ENCODE measurements around the gene GGT1.
A peak's percentile ranks its signal among the peaks of the same experiment; 100 is the strongest.
"Not testable (repeated sequence)": the region's sequence is repeated elsewhere in the genome, so short reads cannot be mapped to it uniquely, and the experiment has no call there.

GGT1 gene

DNA sequence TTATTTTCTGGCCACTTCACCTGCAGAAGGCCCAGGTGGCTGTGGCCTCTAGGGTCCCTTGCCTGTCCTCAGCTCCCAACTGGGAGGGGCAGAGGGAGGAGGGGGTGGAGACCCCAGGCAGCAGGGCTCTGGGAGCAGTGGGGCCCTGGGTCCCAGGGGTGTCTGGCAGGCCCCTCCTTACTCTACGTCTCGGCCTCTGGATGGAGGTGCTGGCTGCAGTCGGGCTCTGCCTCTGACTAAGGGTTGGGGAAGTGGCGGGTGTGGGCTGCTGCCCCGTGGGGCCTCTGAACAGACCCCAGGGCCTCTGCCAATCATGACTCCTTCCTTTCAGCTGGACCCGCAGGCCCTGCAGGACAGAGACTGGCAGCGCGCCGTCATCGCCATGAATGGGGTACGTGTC is 41.4 kb downstream of the GGT1 start:
- DNase-seq = not testable (repeated sequence)

DNA sequence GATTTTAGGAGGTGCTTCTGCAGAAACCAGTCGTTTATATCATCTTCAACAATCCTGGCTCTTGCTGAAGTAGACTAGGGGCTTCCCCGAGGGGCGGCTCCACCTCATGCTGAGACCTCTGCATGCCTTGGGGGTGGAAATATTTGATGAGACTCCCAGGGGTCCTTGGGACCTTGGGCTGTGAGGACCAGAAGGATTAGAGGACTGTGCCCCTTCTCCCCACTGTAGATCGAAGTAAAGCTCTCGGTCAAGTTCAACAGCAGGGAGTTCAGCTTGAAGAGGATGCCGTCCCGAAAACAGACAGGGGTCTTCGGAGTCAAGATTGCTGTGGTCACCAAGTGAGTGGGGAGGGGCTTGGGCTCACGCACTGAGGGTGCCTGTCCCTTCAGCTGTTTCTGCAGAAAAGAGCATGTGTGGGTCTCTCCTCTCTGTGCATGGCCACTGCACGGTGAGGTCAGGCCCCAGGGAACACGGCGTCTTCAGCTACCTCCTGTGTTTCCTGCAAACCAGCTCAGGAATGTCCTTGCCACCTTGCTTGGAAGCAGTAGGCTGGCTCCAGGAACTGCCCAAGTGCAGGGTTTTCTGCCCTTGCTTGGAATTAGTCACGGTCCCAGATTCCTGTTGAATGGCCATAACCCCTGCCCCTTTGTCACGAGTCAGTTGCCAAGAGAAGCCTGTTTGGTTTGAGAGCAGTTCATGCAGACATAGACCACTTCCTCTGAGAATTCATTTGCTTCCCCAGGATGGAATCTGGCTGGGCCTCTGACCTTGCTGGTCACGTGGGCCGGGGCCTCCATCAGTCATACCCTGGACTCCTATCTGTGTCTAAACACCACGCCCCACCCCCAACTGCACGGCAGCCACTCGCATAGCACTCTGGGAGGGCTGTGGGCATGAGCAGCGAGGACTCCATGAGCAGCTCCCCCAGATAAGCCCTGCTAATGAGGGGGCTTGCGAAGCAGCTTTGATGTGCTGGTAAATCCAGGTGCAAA is 42.7 kb downstream of the GGT1 start:
- DNase-seq = not testable (repeated sequence)

DNA sequence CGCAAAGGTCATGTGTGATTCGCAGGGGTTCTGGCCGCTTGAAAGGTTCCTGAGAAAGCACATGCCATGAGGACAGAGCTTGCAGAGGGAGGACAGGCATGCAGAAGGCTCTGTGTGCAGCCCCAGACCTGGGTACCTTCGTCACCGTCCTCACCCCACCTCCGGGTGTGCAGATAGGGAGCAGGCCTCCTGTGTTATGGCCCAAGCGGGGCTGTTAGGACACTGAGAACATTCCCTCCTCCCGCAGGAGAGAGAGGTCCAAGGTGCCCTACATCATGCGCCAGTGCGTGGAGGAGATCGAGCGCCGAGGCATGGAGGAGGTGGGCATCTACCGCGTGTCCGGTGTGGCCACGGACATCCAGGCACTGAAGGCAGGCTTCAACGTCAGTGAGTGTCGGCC is 43.8 kb downstream of the GGT1 start:
- DNase-seq = not testable (repeated sequence)

GRCh38 chr22:24649371-24649770 is 46.4 kb downstream of the GGT1 start:
- not testable (repeated sequence) for DNase-seq

DNA sequence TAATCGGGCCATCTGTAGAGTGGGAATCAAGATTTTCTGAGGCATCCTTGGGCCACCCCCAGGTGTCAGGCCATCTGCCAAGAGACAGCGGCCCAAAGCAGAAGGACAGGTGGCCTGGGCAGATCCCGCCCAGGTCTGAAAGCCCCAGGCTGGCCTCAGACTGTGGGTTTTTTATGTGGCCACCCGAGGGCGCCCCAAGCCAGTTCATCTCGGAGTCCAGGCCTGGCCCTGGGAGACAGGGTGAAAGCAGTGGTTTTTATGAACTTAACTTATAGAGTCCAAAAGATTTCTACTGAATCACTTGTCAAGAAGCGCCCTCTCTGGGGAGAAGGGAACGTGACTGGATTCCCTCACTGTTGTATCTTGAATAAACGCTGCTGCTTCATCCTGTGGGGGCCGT is 47.9 kb downstream of the GGT1 start:
- DNase-seq = peak; percentile 12

GRCh38 chr22:24665395-24665794 is 62.4 kb downstream of the GGT1 start:
- DNase-seq = not testable (repeated sequence)

DNA sequence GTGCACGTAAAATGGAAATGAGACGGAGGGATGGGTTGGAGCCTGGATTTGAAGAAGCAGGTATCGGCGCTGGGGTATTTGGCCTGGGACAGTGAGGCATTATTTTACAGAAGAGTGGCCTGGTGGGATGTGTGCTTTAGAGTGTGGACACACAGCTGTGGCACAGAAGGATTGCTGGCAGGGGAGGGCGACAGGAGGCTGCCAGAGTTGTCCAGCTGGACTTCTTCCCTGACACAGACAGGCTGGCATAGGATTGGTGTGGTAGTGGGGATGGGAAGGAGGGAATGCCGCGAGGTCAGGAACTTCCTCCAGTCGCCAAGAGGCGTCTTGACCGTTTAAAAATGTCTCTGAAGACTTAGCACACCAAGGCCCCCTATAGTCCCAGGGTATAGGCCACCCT is 64.9 kb downstream of the GGT1 start:
- DNase-seq = not testable (repeated sequence)

DNA sequence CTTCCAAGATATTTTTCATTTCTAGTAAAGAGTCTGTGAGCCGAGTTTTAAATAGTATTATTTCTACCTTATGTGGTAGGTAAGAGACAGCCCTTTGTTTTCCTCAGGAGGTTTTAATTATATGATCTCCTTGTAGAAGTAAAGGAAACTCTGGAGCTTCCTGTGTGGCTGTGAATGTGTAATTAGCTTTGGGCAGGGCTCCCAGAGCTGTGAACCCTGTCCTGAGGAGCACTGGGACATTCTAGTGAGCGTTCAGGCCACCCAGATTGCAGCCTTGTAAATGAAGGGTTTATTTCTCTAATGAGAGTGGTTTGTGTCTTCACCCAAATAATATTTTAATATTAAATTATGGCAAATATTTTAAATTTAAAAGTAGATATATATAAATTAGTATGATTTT is 69.5 kb downstream of the GGT1 start:
- not testable (repeated sequence) for DNase-seq

Data from T-helper 9 cell (primary cell).